Measurements from ENCODE around the gene HRC.

- TF ChIP-seq CTCF (IDR thresholded peaks at IDR 0.05; ENCODE audit: low read depth, low read length) (no peak), EZH2phosphoT487 (IDR thresholded peaks at IDR 0.05; ENCODE audit: low read depth) (no peak)
Measured at GRCh38 chr19:49154279-49154678, 917 bp downstream of the HRC start.

Measured in OCI-LY3 (cell line).